Ectodermal cell (in vitro differentiated cells): ENCODE measurements around the gene STXBP4.

Experiments
- H3K27ac ChIP-seq: 2 replicates; pipeline ENCODE4 v1.7.0; 2013; ENCODE audit warnings: mild to moderate bottlenecking, low read depth, low read length; ENCODE audit not compliant: insufficient read depth, poor library complexity, severe bottlenecking
- H3K27me3 ChIP-seq: 2 replicates; pipeline ENCODE4 v1.7.0; 2013; ENCODE audit warnings: mild to moderate bottlenecking, low read length; ENCODE audit not compliant: insufficient read depth, control insufficient read depth, poor library complexity, severe bottlenecking
- H3K36me3 ChIP-seq: one replicate; pipeline ENCODE4 v1.7.0; 2013; ENCODE audit warnings: low read length; ENCODE audit not compliant: control insufficient read depth, insufficient read depth
- H3K4me1 ChIP-seq: one replicate; pipeline ENCODE4 v1.7.0; 2013; ENCODE audit warnings: low read length; ENCODE audit not compliant: control insufficient read depth, insufficient read depth
- H3K4me3 ChIP-seq: 2 replicates; pipeline ENCODE4 v1.7.0; 2013; ENCODE audit warnings: low read depth, low read length, control low read depth; ENCODE audit not compliant: insufficient read depth
- H3K9me3 ChIP-seq: 2 replicates; pipeline ENCODE4 v1.7.0; 2013; ENCODE audit warnings: mild to moderate bottlenecking, low read length, moderate library complexity; ENCODE audit not compliant: control insufficient read depth
- WGBS, 2 experiments: methylation state at CpG; one replicate each; pipeline ENCODE4 v1.1.7; 2013; ENCODE audit warnings: missing lambda C conversion rate in 2 of 2; 5-methylcytosine and 5-hydroxymethylcytosine counted together

The STXBP4 gene

DNA sequence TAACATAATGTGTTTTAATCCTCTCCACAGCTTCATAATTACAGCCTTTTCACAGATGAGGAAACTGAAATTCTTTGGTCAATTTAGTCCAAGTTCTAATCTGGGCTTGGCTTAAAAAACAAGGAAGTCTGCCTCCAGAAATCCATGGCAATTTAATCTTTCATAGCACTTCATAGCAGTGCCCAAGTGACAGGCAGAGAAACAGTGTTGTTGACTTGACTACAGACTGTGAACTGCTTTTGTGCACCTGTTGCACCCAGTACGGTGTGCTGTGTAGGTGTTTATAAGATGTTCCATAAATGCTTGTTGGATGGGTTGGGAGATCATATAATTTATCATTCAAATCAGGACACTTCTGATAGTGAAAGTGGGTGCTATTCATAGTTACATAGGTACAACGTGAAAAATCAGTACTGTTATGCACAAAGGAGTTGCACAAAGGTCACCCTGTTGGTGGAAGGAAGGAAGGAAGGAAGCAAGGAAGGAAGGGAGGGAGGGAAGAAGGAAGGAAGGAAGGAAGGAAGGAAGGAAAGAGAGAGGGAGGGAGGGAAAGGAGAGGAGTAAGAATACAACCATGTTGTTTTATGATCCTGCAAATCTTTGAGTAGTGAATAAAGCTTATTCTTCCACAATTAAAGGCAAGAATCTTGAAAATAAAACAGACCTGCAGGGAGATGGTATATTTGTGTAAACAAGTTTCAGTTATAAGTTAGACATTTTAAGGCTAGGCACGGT, 239.7 kb downstream of the STXBP4 start:
- H3K4me1 ChIP-seq, result no peaks in the 10 kb centered on the region
- no peak overlapping the region for H3K4me3 ChIP-seq
- no peaks in the 10 kb centered on the region for H3K27me3 ChIP-seq
- no peaks in the 10 kb centered on the region for H3K36me3 ChIP-seq
- H3K27ac ChIP-seq, result no peak overlapping the region
- no peaks in the 10 kb centered on the region for H3K9me3 ChIP-seq
- WGBS, 2 experiments, result 69 to 73% methylated on average over 3 of the region's 3 CpGs

GRCh38 chr17:55210292-55210691, 241.7 kb downstream of the STXBP4 start:
- no peaks in the 10 kb centered on the region for H3K9me3 ChIP-seq
- no peak overlapping the region for H3K4me3 ChIP-seq
- WGBS, 2 experiments, result 91 to 100% methylated on average over 1 of the region's 1 CpG
- no peaks in the 10 kb centered on the region for H3K27me3 ChIP-seq
- H3K4me1 ChIP-seq, result no peaks in the 10 kb centered on the region
- H3K36me3 ChIP-seq, result no peaks in the 10 kb centered on the region
- H3K27ac ChIP-seq, result no peak overlapping the region

DNA sequence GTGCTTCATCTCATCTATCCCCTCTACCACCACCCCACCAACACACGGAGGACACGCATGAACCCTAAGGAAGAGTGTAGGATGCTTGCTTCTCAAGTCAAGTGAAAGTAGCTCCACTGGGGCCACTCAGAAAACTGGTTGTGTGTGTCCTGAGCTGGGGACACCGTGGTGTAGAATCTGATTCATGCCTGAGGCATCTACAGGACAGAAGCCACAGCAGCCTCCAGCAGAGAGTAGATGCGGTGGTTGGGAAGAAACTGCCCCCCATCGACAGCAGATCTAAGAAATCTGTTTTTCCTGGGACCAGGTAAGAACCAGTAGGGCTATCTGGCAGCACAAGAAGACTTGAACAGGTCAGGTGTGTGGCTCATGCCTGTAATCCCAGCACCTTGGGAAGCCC, 244.3 kb downstream of the STXBP4 start:
- Histone ChIP-seq H3K27ac (no peak overlapping the region), H3K4me3 (no peak overlapping the region), H3K4me1 (no peaks in the 10 kb centered on the region), H3K27me3 (no peaks in the 10 kb centered on the region), H3K9me3 (no peaks in the 10 kb centered on the region), H3K36me3 (no peaks in the 10 kb centered on the region)
- WGBS, 2 experiments, result 80 to 88% methylated on average over 5 of the region's 5 CpGs

- Histone ChIP-seq H3K27ac (no peak overlapping the region), H3K4me3 (no peak overlapping the region), H3K4me1 (no peaks in the 10 kb centered on the region), H3K9me3 (no peaks in the 10 kb centered on the region), H3K27me3 (no peaks in the 10 kb centered on the region), H3K36me3 (no peaks in the 10 kb centered on the region)
- WGBS, 2 experiments, result 95 to 96% methylated on average over 3 of the region's 3 CpGs
Measured at GRCh38 chr17:55215711-55216110, 247.1 kb downstream of the STXBP4 start.

GRCh38 chr17:55216888-55217287, 248.3 kb downstream of the STXBP4 start:
- WGBS, 2 experiments, result 86 to 92% methylated on average over 2 to 3 of the region's 3 CpGs
- no peaks in the 10 kb centered on the region for H3K36me3 ChIP-seq
- no peaks in the 10 kb centered on the region for H3K27me3 ChIP-seq

DNA sequence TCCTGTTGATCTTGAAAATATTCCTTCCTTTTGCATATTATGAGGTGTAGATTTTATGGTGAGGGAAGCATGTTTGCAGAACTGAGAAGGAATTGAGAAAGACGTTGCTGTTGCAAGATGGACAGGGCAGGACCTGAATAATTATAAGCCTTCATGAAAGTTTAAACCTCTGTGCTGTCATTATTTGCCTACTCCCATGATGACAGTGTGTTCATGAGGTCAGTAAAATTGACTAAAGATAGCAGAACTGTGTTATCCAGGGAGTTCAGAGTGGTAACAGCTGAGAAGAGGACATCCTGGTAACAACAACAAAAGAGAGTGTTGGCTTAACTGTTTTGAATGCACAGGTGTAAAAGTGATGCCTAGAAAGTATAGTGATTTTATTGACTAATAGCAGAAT, 250.9 kb downstream of the STXBP4 start:
- Histone ChIP-seq H3K4me3 (no peak overlapping the region), H3K9me3 (no peaks in the 10 kb centered on the region), H3K36me3 (no peaks in the 10 kb centered on the region), H3K4me1 (no peaks in the 10 kb centered on the region), H3K27me3 (no peaks in the 10 kb centered on the region), H3K27ac (no peak overlapping the region)
- 80 to 97% methylated on average over 1 of the region's 1 CpG for WGBS, 2 experiments

More at GRCh38 chr17:55216888-55217287, 248.3 kb downstream of the STXBP4 start:
- Histone ChIP-seq H3K27ac (no peak overlapping the region), H3K4me1 (no peaks in the 10 kb centered on the region), H3K9me3 (no peaks in the 10 kb centered on the region), H3K4me3 (no peak overlapping the region)

GRCh38 chr17:55219934-55220333, 251.4 kb downstream of the STXBP4 start:
- H3K36me3 ChIP-seq, result no peaks in the 10 kb centered on the region
- 84 to 94% methylated on average over 2 to 3 of the region's 3 CpGs for WGBS, 2 experiments
- no peaks in the 10 kb centered on the region for H3K9me3 ChIP-seq
- no peak overlapping the region for H3K27ac ChIP-seq
- H3K27me3 ChIP-seq, result no peaks in the 10 kb centered on the region
- H3K4me3 ChIP-seq, result no peak overlapping the region
- H3K4me1 ChIP-seq, result no peaks in the 10 kb centered on the region
